ENCODE results near the gene PGLYRP4.

- TF ChIP-seq CTCF (IDR thresholded peaks at IDR 0.05; ENCODE audit: low read depth, low read length, poor library complexity, severe bottlenecking) (no peak), EZH2phosphoT487 (IDR thresholded peaks at IDR 0.05; ENCODE audit: borderline replicate concordance, low read length) (no peak)
Measured at GRCh38 chr1:153370146-153370545, 21.5 kb upstream of the PGLYRP4 start.

Data from DOHH2 (cell line).